COLO829 (cell line): ENCODE measurements around the gene BLOC1S5.
"Not testable (repeated sequence)": the region's sequence is repeated elsewhere in the genome, so short reads cannot be mapped to it uniquely, and the experiment has no call there.

ENCODE experiments used
- DNase-seq: peaks from one replicate; pipeline ENCODE4 v3.0.0; 2012; ENCODE audit warnings: low spot score

BLOC1S5 gene

DNA sequence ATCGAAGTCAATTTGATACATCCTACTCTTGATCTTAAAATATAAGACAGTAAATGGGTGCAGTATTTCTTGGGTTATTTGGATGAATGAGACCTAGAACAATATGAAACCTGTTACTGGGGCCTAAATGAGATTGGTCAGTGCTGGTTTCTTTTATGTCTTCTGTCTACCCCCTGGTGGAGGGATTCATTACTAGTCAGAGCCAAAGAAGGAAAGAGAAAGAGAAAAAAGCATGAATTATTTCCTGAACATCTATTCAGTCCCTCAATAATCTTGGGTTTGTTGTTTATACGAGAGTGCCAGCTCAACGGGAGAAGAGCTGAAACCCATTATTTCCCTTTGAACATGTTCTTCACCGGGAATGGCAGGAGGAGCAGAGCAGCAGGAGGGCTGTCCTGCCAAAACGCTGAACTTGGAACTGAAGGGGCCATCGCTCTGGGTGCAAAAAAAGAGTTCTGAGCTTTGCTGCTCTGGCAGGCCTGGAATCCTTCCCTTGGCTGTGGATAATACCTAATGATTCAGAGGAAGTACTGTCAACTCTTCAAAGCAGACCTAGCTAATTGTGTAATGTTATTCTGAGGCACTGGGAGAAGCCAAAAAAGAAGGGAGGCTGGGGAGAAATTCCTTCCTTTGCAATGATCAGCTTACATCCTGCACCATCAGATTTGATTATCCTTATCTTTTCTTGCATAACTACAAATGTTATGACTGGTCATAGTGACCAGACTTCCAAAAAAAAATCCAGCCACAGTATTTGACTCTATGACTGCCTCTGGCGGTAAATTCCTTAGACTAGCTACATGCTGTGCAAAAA, 72.0 kb downstream of the BLOC1S5 start:
- DNase-seq = peak; percentile 83

DNA sequence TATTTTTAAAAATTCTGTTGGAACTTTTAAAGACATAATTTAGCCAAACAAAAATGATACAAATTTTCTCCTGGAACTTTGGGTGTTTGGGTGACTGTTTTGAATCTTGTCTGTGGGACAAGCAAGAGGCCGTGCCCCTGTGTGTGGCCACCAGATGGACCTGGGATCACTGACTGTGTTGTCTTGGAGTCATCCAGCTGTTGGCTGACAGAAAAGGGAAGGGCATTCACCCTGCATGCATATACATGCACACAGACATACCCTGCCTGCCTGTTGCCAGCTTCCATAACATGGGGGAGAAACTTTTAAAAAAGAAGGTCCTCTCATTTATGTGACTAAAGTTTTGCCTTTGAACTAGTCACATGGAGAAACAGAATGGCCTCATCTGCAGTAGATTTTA, 72.7 kb downstream of the BLOC1S5 start:
- no peak for DNase-seq

DNA sequence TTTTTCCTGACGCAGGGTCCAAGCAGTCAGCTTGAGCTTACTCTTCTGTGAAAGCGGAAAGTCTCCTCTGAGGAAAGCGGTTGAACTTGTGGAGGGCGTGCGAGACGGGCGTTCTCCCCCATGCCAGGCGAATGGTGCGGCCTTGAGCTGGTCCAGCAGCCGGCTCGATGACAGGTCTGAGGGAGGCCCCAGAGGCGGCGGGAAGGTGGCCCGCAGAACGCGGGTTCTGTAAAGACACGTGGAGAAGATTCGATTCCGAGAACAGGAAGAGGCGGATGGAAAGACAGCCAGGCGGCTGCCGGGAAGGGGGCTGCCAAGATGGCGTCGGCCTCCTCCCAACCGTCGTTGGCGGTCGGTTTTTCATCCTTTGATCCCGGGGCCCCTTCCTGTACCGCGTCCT, 78.0 kb downstream of the BLOC1S5 start:
- no peak for DNase-seq

DNA sequence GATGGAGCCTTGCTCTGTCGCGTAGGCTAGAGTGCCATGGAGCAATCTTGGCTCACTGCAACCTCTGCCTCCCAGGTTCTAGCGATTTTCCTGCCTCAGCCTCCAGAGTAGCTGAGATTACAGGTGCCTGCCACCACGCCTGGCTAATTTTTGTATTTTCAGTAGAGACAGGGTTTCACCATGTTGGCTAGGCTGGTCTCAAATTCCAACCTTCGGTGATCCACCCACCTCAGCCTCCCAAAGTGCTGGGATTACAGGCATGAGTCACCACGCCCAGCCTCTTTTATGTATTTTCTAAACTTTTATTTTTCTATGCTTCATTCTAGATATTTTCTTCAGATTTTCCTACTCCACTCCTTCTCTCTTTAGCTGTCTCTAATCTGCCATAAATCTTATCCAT, 80.2 kb downstream of the BLOC1S5 start:
- DNase-seq = not testable (repeated sequence)

DNA sequence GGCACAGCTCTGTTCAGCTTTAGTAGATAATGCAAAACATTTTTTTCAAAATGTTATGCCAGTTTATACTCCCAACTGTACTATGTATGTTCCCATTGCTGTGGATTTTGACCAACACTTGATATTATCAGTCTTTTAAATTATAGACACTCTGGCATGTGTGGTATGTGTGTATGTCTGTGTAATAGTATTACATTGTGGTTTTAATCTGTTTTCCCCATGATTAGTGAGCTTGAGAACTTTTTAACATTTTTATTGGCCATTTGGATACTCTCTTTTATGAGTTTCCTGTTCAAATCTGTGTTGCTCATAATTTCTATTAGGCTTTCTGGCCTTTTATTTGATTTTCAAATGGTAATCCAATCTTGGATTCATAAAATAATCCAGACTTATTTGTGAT, 84.4 kb downstream of the BLOC1S5 start:
- no peak for DNase-seq

DNA sequence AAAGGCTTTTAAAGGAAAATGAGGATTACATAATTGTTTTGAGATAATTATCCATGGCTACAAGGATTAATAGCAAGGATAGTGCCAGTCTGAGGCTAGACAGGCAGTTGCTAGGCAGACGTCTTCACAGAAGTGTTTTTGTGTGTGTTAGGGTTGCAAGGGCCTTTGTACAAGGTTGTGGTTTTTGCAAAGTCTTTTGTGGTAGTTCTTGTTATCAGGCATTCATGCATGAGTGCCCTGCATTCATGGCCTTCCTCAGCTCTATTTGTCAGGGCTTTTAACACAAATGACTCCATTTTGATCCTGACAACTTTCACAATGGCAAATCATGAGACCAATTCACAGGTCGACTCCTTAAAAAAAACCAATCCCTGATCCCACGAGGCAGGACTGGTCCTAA, 85.5 kb downstream of the BLOC1S5 start:
- DNase-seq = no peak

DNA sequence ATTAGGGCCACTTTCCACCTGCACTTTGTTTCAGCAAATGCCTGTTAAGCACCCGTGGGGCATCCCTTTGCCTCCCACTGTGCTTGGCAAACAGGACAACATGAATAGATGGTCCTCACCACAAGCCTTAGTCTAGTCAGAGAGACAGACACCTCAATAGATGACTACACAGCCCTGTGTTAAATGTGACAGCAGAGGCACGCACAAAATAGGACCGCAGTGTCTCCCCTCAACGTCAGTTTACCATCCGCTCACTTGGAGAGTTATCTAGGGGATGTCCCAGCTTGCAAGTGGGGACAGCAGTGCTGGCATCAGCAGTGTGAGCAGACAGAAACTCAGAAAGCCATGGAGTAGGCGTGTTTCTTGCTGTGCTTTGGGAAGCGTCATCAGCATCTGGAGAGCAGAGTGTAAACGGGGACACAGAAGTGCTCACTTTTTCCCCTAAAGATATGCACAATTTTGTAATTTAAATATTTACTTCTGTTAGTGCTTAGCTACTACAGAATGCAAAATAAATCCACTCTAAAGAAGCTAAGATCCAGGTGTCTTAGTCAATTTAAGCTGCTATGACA, 87.6 kb downstream of the BLOC1S5 start:
- no peak for DNase-seq

DNA sequence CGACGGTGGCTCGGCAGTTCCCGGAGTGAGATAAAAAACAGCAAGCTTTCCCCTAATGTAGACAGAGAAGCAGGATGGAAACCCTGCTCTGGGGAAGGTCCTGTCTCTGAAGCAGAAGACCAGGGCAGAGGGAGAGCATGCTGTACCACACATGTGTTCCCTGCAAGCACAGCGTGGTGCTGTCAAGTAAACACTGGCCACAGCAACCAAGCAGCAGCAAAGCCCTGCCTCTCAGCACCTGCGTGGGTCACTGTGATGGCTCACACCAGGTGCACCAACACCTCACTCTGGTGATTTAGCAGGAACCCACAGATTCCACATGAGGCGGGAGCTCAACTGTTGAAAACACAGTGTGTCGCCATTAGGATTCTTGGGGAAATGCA, 88.4 kb downstream of the BLOC1S5 start:
- no peak for DNase-seq

DNA sequence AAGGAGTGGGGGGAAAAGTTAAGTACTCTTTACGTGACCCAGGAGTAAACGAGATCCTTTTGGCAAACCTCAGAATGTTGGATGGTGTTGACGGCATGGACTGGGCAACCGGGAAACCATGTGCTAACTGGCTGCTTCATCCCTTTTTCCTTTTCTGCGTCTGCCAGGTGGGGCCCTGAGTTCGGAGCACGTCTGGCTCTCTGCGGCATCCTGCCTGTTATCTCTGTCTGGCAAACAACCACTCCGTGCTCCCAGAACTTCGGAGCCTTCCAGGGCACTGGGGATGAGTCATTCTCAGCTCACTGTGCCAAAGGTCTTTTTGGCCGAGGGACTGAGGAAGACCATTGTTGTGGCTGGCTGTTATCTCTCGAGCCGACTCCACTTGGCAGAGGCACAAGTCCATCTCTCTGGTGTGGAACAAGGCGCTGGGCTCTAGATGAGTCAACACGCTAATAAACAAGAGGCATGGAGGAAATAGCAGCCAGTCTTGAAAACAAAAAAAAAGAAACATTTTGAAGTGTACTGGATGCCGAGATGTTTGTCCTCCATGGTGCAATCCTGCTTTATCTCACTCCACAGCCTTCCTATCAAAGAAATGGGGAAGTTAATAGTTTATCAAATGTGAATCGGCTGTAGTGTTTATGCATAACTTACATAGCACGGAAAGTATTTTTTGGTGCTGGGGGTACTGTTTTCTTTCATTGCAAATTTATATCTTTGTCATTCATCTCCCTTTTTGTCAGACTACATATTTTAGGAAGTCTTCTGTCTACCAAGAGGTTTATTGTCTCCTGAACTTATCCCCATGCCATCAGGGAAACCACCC, 89.0 kb downstream of the BLOC1S5 start:
- peak; percentile 96 for DNase-seq

DNA sequence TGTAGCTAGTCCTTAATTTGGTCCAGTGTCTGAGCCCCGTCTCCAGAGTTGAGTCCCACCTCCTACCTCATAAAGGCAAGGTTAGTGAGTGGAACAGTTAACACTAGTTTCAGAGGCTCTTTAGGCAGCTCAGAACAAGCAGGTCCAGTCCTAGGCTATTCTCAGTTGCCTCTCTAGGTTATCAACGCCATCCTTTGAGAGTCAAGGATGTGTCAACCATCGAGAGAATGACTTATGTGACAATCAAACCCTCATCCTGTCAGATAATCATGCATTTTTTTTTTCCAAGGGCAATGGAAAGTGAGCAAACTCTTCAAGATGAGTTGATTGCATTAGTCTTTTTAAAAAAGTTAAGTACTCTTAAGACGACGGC, 89.6 kb downstream of the BLOC1S5 start:
- DNase-seq = no peak

DNA sequence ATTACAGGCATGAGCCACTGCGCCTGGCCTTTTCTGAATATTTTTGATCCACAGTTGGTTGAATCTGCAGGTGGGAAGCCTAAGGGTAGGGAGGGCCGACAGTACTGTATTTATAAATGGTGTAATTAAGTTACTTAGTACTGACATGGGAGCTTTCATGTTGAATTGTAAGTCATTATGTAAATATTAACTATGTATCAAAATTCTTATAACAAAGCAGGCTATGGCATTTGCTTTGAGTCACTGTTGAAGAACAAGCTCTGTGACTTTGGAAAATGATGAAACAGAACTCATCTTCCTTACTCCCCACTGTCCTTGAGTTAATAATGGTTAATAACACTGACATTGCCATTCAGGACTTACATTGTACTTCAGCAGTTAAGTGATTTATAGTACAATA, 90.6 kb downstream of the BLOC1S5 start:
- no peak for DNase-seq

DNA sequence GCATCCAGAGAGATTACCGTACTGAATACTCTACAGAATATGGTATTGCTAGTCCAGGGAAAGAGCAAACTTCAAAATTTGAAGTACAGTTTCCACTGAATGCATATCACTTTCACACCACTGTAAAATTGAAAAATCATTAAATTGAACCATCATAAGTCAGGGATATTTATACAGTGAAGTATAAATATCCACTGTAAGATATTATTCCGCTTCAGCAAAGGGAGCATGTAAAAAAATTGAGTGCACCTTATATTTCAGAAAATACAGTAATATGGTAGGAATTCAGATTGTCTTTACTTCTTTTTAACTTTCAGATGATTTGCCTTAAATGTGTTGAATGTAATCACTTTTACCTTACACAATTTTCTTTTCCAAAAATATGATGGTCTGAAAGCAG, 92.7 kb downstream of the BLOC1S5 start:
- no peak for DNase-seq

DNA sequence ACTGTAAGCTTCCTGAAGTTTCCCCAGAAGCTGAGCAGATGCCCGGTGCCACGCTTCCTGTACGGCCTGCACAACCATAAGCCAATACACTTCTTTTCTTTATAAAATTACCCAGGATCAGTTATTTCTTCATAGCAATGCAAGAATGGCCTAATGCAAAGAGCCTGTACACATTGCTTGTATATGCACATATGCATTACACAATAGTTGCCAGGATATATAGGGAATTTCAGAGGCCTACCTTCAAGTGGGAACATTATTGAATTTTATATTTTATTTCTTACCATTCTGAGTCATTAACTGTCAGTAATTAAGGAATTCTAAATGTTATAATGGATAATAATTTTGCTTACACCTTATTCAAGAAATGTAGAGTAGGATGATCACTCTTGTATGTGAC, 93.6 kb downstream of the BLOC1S5 start:
- DNase-seq = no peak
